Daoy (cell line): ENCODE results near the gene FETUB. TPM values are rescaled to one million over a fixed set of nuclear protein-coding genes. Genes with fewer than 3 reads are reported as not detected.
"Not testable (repeated sequence)": the region's sequence is repeated elsewhere in the genome, so short reads cannot be mapped to it uniquely, and the experiment has no call there.

Source experiments
- DNase-seq: peaks from one replicate; pipeline ENCODE4 v3.0.0-alpha.2; 2015; ENCODE audit warnings: low read depth
- total RNA-seq: library from RNA; depleted of rRNA; stranded (reverse); fragments of >200 nt; shearing (Covaris generic); gene quantifications from 2 replicates; pipeline ENCODE4 v1.2.3, GENCODE V29; 2014; rRNA removed

The FETUB gene
- total RNA-seq, 1 experiment from 2014 or later, result not detected

DNA sequence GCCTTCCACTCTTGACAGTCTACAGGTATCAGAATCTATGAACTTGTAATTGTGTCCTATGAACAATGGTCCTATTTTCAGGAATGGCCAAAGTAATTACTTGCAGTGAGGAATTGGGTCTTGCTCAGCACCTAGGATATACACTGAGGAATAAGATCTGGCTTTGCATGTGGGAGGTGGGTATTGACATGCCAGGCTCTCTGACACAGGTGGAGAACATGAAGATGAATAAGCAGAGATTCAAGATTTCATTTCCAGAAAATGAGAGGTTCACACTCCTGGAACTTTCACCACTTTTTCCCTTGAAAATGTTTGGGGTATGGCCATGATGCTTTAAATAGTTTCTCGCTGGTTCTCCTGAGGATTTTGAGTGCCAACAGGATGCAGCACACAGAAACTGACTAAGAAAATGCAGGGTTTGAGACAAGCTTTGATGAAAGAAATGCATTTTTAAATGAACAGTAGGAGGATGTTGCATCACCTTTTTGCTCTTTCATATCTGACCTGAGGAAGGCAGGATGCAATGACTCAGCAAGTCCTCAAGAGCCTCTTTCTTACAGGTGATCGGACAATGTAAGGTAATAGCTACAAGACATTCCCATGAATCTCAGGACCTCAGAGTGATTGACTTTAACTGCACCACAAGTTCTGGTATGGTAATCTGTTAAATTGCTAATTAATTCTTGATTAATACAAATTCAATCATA, 29.3 kb downstream of the FETUB start:
- DNase-seq, result no peak

DNA sequence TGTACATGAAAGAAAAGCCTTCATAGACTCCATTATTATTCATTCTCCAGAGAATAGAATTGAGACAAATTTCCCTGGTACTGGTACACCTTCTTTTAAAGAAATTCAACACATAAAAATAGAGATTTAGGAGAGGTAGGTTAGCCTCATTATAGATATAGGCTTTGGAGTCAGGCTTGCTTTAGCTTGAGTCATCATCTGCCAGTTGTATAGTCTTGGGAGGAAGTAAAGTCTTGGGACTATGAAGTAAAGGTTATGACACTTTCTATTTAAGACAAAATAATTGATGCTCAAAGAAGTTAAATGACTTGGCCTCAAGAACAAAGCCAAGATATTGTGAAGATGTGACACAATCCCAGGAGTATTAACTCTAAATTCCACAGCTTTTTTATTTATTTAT, 30.0 kb downstream of the FETUB start:
- no peak for DNase-seq

DNA sequence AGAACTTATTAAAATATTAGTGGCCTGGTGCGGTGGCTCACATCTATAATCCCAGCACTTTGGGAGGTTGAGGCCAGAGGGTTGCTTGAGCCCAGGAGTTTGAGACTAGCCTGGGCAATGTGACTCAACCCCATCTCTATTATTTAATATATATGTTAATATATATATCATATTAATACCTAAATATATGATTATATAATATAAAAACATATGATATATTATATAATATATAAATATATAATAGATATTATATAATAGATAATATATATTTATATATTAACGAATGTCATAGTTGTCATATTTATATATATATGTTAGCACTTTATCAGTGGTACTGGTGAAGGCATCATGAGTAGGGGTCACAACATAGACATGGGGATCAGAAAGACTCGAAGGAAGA, 30.9 kb downstream of the FETUB start:
- DNase-seq, result no peak

- DNase-seq, result no peak
Measured at GRCh38 chr3:186678604-186679003, 38.4 kb downstream of the FETUB start.

- DNase-seq, result no peak
Measured at GRCh38 chr3:186679151-186679550, 39.0 kb downstream of the FETUB start.

- no peak for DNase-seq
Measured at GRCh38 chr3:186680869-186681268, 40.7 kb downstream of the FETUB start.

DNA sequence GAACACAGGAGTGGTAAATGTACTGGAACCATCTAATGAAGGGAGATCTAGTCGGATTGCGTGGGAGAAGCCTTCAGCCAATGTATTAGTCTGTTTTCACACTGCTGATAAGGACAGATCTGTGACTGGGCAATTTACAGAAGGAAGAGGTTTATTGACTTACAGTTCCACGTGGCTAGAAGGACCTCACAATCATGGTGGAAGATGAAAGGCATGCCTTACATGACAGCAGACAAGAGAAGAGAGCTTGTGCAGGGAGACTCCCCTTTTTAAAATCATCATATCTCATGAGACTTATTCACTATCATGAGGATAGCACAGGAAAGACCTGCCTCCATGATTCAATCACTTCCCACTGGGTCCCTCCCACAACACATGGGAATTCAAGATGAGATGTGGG, 42.6 kb downstream of the FETUB start:
- no peak for DNase-seq

DNA sequence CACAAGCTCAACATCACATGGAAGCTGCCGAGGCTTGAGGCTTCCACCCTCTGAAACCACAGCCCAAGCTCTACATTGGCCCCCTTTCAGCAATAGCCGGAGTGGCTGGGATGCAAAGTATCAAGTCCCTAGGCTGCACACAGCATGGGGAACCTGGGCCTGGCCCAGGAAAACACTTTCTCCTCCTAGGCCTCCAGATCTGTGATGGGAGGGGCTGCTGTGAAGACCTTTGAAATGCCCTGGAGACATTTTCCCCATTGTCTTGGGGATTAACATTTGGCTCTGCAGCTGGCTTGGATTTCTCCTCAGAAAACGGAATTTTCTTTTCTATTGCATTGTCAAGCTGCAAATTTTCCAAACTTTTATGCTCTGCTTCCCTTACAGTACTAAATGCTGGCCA, 43.8 kb downstream of the FETUB start:
- DNase-seq, result no peak

GRCh38 chr3:186686475-186686874, 46.3 kb downstream of the FETUB start:
- DNase-seq, result not testable (repeated sequence)

DNA sequence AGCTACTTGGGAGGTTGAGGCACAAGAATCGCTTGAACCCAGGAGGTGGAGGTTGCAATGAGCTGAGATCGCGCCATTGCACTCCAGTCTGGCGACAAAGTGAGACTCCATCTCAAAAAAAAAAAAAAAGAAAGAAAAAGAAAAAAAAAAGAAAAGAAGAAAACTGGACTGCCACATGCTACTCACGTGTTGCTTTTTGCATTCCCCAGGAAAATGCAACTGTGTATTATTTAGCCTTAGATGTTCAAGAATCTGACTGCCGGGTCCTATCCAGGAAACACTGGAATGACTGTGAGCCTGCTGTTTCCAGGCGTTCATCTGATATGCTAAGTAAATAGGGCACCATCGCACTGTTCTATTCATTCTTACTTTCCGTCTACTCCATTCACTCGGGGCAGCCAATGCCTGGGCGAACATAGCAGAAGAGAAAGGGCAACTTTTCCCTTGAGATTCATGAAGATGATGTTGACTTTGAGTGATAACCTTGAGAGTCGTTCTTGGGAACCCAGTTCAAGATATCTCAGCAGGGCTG, 47.0 kb downstream of the FETUB start:
- DNase-seq, result no peak

GRCh38 chr3:186690304-186690703, 50.1 kb downstream of the FETUB start:
- not testable (repeated sequence) for DNase-seq

- no peak for DNase-seq
Measured at GRCh38 chr3:186691676-186692075, 51.5 kb downstream of the FETUB start.

DNA sequence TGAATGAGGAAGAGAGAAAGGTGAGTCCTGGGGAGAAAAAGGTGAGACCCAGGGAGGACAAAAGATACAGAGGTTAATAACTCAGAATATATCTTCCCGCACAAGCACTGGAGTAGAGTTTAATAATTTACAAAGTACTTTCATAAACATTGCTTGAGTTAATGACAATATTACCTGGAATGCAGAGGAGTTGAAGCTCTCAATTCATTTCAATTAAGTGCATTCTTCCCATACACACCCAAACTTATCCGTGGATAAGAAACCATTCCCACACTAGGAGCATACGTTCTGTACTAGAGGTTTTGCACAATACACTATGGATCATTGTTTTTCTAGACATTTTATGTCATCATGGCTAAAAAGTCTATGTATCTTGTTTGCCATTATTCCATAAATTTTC, 53.6 kb downstream of the FETUB start:
- DNase-seq, result no peak

DNA sequence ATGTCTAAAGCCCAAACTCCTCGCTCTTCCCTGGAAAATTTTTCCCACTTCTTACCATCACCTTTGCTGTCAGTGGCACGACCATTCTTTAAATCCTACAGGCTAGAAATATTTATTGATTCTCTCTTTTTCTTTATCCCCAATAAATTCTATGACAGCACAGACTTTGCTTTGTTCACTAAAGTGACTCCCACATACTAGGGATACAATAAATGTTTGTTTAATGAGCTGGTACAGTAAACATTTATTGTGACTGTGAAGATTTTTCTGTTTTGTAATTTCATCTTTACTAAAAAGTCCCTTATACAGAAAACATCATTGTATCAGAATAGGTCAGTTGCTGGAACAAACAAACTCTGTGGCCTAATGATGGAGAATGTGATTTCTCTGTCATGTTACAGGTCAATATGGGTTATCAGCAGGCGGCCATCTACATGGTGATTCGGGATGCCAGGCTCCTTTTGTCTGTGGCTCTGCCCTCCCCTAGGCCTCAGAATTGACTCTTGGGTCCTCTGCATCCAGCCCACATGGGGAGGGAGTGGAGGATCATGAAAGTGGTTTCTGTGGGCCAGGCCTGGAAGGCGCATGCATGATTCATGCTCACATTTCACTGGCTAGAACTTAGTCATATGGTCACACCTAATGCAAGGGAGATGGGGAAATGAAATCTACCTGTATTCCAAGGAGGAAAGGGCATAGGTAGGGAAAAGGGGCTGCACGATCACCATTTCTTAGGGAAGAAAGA, 54.3 kb downstream of the FETUB start:
- DNase-seq, result no peak

DNA sequence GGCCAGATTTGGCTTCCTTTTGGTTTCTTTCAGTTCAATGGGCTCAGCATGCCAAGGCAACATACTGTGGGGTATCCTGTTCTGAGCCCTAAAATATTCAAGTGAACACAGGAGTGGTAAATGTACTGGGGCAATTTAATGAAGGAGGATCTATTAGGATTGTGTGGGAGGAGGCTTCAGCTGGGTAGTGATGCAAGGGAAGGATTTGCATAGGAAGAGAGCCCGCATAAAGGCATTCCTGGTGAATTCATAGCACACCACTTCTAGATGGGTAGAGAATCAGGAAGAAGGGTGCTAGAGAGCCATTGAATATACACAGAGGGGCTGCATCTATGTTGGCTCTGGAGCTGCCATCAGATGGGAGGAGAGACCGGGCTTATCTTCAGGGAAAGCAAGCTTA, 56.3 kb downstream of the FETUB start:
- DNase-seq, result no peak

GRCh38 chr3:186697510-186697909, 57.3 kb downstream of the FETUB start:
- DNase-seq, result no peak

- no peak for DNase-seq
Measured at GRCh38 chr3:186700267-186700666, 60.1 kb downstream of the FETUB start.

DNA sequence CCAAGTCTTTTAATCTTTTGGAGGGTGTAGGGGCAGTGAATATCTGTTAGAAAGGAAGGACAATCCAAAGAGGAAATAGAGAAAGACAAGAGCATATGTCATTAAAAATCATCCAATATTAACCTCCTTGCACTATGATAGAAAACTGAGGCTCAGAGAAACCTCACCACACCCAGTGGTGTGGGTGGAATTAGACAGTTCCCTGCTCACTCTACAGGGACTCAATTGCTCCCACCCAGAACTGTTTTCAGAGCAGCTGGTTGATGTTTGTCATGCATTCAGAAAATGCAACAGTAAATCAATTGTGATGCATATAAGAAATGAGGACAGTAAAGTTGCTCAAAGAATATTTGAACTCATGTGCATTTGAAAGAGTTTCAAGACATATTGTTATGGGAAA, 62.3 kb downstream of the FETUB start:
- not testable (repeated sequence) for DNase-seq

Other genes starting within 250 kb of the FETUB start
- 0.51 and 2.6 TPM in 2 replicates for gene CRYGS, start 96.0 kb upstream of the FETUB start, total RNA-seq
- gene TBCCD1, start 73.1 kb upstream of the FETUB start, total RNA-seq, result 15.9 and 17.7 TPM in 2 replicates
- gene DNAJB11, start 69.7 kb upstream of the FETUB start, total RNA-seq, result 137 and 142 TPM in 2 replicates
- not detected in 2 replicates for gene AHSG, start 27.3 kb upstream of the FETUB start, total RNA-seq
- not detected in 2 replicates for gene HRG, start 25.6 kb downstream of the FETUB start, total RNA-seq
- not detected in 2 replicates for gene KNG1, start 77.0 kb downstream of the FETUB start, total RNA-seq
- 697 and 819 TPM in 2 replicates for gene EIF4A2, start 143.2 kb downstream of the FETUB start, total RNA-seq
- gene RFC4, start 166.1 kb downstream of the FETUB start, total RNA-seq, result 167 and 198 TPM in 2 replicates
- not detected in 2 replicates for gene ADIPOQ, start 202.3 kb downstream of the FETUB start, total RNA-seq